Upper lobe of left lung (tissue), 4 donors: ENCODE data around the gene PPIA.

ENCODE experiments used
- EP300 ChIP-seq, 4 donors: sonication (generic); formaldehyde crosslinking; IDR thresholded peaks; one replicate each; pipeline ENCODE4 v1.5.1; 2017; ENCODE audit warnings: antibody characterized with exemption in 4 of 4, control low read depth in 2 of 4
- POLR2A ChIP-seq, 4 donors: fragments of 450-650 bp; IDR thresholded peaks; one replicate each; pipeline ENCODE4 v1.5.1; 2016 to 2017; ENCODE audit warnings: antibody characterized with exemption in 4 of 4, mild to moderate bottlenecking in 2 of 4
- POLR2AphosphoS5 ChIP-seq, 2 donors: sonication (generic); formaldehyde crosslinking; IDR thresholded peaks; one replicate each; pipeline ENCODE4 v1.5.1; 2017; ENCODE audit warnings: antibody characterized with exemption in 2 of 2
- TF ChIP-seq, protein P1 (sequence below), 6 experiments: fragments of 450-650 bp in 4 of 6; fragments of 200-600 bp in 2 of 6; sonication (generic) in 2 of 6; IDR thresholded peaks; one replicate each; pipeline ENCODE4 v1.5.1; 2016 to 2019; ENCODE audit warnings: antibody characterized with exemption in 6 of 6

DNA sequence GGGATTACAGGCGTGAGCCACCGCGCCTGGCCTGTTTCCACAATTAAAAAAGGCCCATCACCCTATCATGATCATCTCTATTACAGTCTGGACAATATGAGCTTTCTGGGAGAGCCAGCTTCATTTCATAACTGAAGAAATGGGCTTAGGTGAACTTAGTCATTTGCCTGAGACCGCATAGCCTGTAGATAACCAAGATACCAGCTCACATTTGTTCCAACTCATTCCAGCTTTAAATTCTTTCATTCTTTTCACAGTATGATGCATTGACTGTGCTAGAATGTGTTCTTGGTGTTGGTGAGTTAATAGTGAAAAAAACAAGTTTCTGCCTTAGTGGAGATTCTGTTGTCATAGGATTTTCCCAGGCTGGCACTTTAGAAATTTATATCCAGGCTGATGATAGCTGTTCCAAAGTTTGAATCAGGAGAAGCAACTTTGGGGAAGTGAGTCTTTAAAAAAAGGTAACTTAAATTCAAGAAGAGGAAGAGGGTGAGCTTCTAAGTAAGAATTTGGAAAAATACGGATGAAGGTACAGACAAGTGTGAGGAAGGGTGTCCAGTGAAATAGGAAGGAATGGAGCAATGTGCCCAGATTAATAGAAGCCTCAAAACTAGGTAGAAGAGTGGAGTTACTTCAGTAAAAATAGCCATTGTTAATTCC, 53.5 kb downstream of the PPIA start:
- no peak for TF ChIP-seq POLR2A (IDR thresholded peaks at IDR 0.05)
- TF ChIP-seq POLR2AphosphoS5 (IDR thresholded peaks at IDR 0.05), result no peak
- TF ChIP-seq, protein P1, sequence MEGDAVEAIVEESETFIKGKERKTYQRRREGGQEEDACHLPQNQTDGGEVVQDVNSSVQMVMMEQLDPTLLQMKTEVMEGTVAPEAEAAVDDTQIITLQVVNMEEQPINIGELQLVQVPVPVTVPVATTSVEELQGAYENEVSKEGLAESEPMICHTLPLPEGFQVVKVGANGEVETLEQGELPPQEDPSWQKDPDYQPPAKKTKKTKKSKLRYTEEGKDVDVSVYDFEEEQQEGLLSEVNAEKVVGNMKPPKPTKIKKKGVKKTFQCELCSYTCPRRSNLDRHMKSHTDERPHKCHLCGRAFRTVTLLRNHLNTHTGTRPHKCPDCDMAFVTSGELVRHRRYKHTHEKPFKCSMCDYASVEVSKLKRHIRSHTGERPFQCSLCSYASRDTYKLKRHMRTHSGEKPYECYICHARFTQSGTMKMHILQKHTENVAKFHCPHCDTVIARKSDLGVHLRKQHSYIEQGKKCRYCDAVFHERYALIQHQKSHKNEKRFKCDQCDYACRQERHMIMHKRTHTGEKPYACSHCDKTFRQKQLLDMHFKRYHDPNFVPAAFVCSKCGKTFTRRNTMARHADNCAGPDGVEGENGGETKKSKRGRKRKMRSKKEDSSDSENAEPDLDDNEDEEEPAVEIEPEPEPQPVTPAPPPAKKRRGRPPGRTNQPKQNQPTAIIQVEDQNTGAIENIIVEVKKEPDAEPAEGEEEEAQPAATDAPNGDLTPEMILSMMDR (IDR thresholded peaks at IDR 0.05), result no peak
- TF ChIP-seq EP300 (IDR thresholded peaks at IDR 0.05), result no peak
